ENCODE data around the gene PHF5A.
A peak's percentile ranks its signal among the peaks of the same experiment; 100 is the strongest.

- TF ChIP-seq CTCF (IDR thresholded peaks at IDR 0.05; ENCODE audit: low read depth, low read length, missing input control) (no peak), RAD21 (IDR thresholded peaks at IDR 0.05) (peak in 1 of 2 donors; percentile 53), REST (IDR thresholded peaks at IDR 0.05) (peak; percentile 92), ATF3 (IDR thresholded peaks at IDR 0.05) (no peak), MAX (IDR thresholded peaks at IDR 0.05) (peak; percentile 84)
Observed at GRCh38 chr22:41448189-41448808, 20.2 kb downstream of the PHF5A start.

Measured in liver (tissue), 3 donors.